ENCODE results near the gene SEMA4A.

DNA sequence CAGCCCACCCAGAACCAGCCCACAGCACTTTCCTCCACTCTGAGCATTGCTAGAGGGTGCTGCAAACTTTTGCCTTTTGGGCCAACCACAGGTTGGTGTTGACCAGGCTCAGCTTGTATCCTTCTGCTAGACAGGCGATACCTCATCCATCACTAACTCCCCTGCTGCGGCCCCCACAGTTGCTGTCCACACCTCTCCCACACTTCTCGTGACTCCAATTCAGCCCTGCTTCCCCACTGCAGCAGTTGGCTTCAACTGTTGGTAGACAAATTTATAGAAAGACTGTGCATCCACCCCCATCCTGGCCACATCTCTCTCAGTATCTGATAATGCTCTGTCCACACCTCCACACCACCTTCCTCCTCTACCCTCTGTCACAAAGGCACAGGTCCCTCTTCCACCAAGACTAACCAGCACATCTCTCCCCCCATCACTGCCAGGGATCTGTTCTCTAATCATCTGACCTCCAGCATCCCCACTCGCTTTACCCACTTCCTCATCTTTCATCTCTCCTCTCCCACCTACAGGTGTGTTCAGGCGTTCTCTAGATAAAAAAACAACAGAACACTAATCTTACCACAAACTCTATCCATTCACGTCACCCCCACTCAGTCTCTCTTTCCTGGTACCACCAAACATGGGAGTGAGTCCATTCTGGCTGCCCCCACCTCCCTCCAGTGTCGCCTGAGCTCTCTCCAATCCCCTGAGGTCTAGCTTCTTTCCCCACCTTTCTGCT is 24.7 kb downstream of the SEMA4A start:
- no peak for TF ChIP-seq SIN3A (IDR thresholded peaks at IDR 0.05; ENCODE audit: borderline replicate concordance, insufficient read depth, low read length)
- TF ChIP-seq POLR2AphosphoS5 (IDR thresholded peaks at IDR 0.05; ENCODE audit: low read depth, low read length) = no peak
- TF ChIP-seq TAF1 (IDR thresholded peaks at IDR 0.05; ENCODE audit: borderline replicate concordance, insufficient read depth, low read length) = no peak

Measured in PFSK-1 (cell line).